Skeletal muscle tissue (tissue), 4 donors: ENCODE results near the gene DENND1C. TPM values are rescaled to one million over a fixed set of nuclear protein-coding genes. Genes with fewer than 3 reads are reported as not detected.

Experiments
- H3K27ac ChIP-seq: one replicate; pipeline ENCODE4 v1.7.0; 2013; ENCODE audit warnings: mild to moderate bottlenecking, low read depth, low read length, inconsistent platforms
- H3K27me3 ChIP-seq, 3 donors: one replicate each; pipeline ENCODE4 v1.7.0; 2013; ENCODE audit warnings: low read length in 3 of 3; ENCODE audit not compliant: control insufficient read depth in 3 of 3, insufficient read depth in 3 of 3
- H3K36me3 ChIP-seq, 3 donors: one replicate each; pipeline ENCODE4 v1.7.0; 2013; ENCODE audit warnings: low read length in 3 of 3; ENCODE audit not compliant: control insufficient read depth in 3 of 3, insufficient read depth in 3 of 3
- H3K4me1 ChIP-seq, 3 donors: one replicate each; pipeline ENCODE4 v1.7.0; 2013; ENCODE audit warnings: low read length in 3 of 3, mild to moderate bottlenecking in 3 of 3; ENCODE audit not compliant: control insufficient read depth in 3 of 3, insufficient read depth in 3 of 3
- H3K4me3 ChIP-seq, 3 donors: one replicate each; pipeline ENCODE4 v1.7.0; 2013; ENCODE audit warnings: low read length in 3 of 3
- H3K9ac ChIP-seq, 3 donors: one replicate each; pipeline ENCODE4 v1.7.0; 2013; ENCODE audit warnings: low read length in 3 of 3, mild to moderate bottlenecking in 3 of 3, moderate library complexity in 2 of 3, low read depth in 1 of 3
- H3K9me3 ChIP-seq, 3 donors: one replicate each; pipeline ENCODE4 v1.7.0; 2013; ENCODE audit warnings: low read length in 3 of 3; ENCODE audit not compliant: control insufficient read depth in 3 of 3
- total RNA-seq: library from RNA; depleted of rRNA; stranded (reverse); fragments of >200 nt; gene quantifications from one replicate; pipeline ENCODE4 v1.2.3, GENCODE V29; 2014
- donor health status: Osteomylitis.

The DENND1C gene
- total RNA-seq, 1 donor from 2014 or later = not detected

GRCh38 chr19:6479836-6480398, 1.7 kb downstream of the DENND1C start:
- Histone ChIP-seq H3K9ac (no peak overlapping the region), H3K4me1 (peaks cover 0 to 5% (median 4%) of the 10 kb centered on the region in 3 donors), H3K4me3 (no peak overlapping the region), H3K27ac (no peak overlapping the region), H3K9me3 (no peaks in the 10 kb centered on the region), H3K27me3 (peaks cover 41 to 47% (median 42%) of the 10 kb centered on the region in 3 donors), H3K36me3 (no peaks in the 10 kb centered on the region)

GRCh38 chr19:6478815-6479214, 2.8 kb downstream of the DENND1C start:
- Histone ChIP-seq H3K27me3 (peaks cover 46 to 49% (median 47%) of the 10 kb centered on the region in 3 donors), H3K36me3 (no peaks in the 10 kb centered on the region), H3K4me1 (peaks cover 0 to 5% (median 4%) of the 10 kb centered on the region in 3 donors), H3K4me3 (no peak overlapping the region), H3K9me3 (no peaks in the 10 kb centered on the region), H3K9ac (no peak overlapping the region), H3K27ac (no peak overlapping the region)

GRCh38 chr19:6476896-6477431, 4.6 kb downstream of the DENND1C start:
- Histone ChIP-seq H3K9ac (no peak overlapping the region), H3K4me3 (no peak overlapping the region), H3K27me3 (peaks cover 36 to 49% (median 46%) of the 10 kb centered on the region in 3 donors), H3K4me1 (peaks cover 0 to 5% (median 4%) of the 10 kb centered on the region in 3 donors), H3K27ac (no peak overlapping the region), H3K9me3 (no peaks in the 10 kb centered on the region), H3K36me3 (no peaks in the 10 kb centered on the region)

- H3K27ac ChIP-seq = no peak overlapping the region
- peaks cover 34 to 47% (median 46%) of the 10 kb centered on the region in 3 donors for H3K27me3 ChIP-seq
- H3K4me3 ChIP-seq = no peak overlapping the region
- H3K4me1 ChIP-seq = peaks cover 0 to 5% (median 4%) of the 10 kb centered on the region in 3 donors
- H3K36me3 ChIP-seq = no peaks in the 10 kb centered on the region
- no peak overlapping the region for H3K9ac ChIP-seq
- H3K9me3 ChIP-seq = no peaks in the 10 kb centered on the region
These were observed 5.3 kb downstream of the DENND1C start for GRCh38 chr19:6476155-6476895.

- no peaks in the 10 kb centered on the region for H3K36me3 ChIP-seq
- no peak overlapping the region for H3K27ac ChIP-seq
- H3K9me3 ChIP-seq = no peaks in the 10 kb centered on the region
- H3K27me3 ChIP-seq = peaks cover 28 to 44% (median 39%) of the 10 kb centered on the region in 3 donors
- H3K4me3 ChIP-seq = no peak overlapping the region
- H3K4me1 ChIP-seq = peaks cover 0 to 5% (median 4%) of the 10 kb centered on the region in 3 donors
- H3K9ac ChIP-seq = no peak overlapping the region
These were observed 6.1 kb downstream of the DENND1C start for GRCh38 chr19:6475321-6476108.

GRCh38 chr19:6473647-6474046, 7.9 kb downstream of the DENND1C start:
- Histone ChIP-seq H3K9me3 (no peaks in the 10 kb centered on the region), H3K27me3 (peaks cover 24 to 31% (median 28%) of the 10 kb centered on the region in 3 donors), H3K4me3 (no peak overlapping the region)

GRCh38 chr19:6472713-6473112, 8.9 kb downstream of the DENND1C start:
- H3K27ac ChIP-seq = no peak overlapping the region
- H3K9me3 ChIP-seq = no peaks in the 10 kb centered on the region
- H3K4me1 ChIP-seq = peaks cover 0 to 5% (median 4%) of the 10 kb centered on the region in 3 donors
- no peak overlapping the region for H3K4me3 ChIP-seq
- peaks cover 28 to 31% (median 30%) of the 10 kb centered on the region in 3 donors for H3K27me3 ChIP-seq
- no peaks in the 10 kb centered on the region for H3K36me3 ChIP-seq
- H3K9ac ChIP-seq = no peak overlapping the region

More at GRCh38 chr19:6473647-6474046, 7.9 kb downstream of the DENND1C start:
- Histone ChIP-seq H3K4me1 (peaks cover 0 to 5% (median 4%) of the 10 kb centered on the region in 3 donors), H3K9ac (no peak overlapping the region), H3K27ac (no peak overlapping the region), H3K36me3 (no peaks in the 10 kb centered on the region)

GRCh38 chr19:6471076-6471475, 10.5 kb downstream of the DENND1C start:
- Histone ChIP-seq H3K9me3 (no peaks in the 10 kb centered on the region), H3K9ac (no peak overlapping the region), H3K27ac (no peak overlapping the region), H3K4me3 (no peak overlapping the region), H3K27me3 (peaks cover 16 to 19% (median 19%) of the 10 kb centered on the region in 3 donors), H3K36me3 (no peaks in the 10 kb centered on the region), H3K4me1 (peaks cover 0 to 3% (median 2%) of the 10 kb centered on the region in 3 donors)

GRCh38 chr19:6470173-6470572, 11.4 kb downstream of the DENND1C start:
- H3K4me3 ChIP-seq = no peak overlapping the region
- no peak overlapping the region for H3K9ac ChIP-seq
- peaks cover 10 to 15% (median 15%) of the 10 kb centered on the region in 3 donors for H3K27me3 ChIP-seq
- no peak overlapping the region for H3K27ac ChIP-seq
- no peaks in the 10 kb centered on the region for H3K36me3 ChIP-seq
- H3K4me1 ChIP-seq = no peaks in the 10 kb centered on the region
- H3K9me3 ChIP-seq = no peaks in the 10 kb centered on the region
